ENCODE data around the gene SETDB1. TPM values are rescaled to one million over a fixed set of nuclear protein-coding genes. Genes with fewer than 3 reads are reported as not detected.

The SETDB1 gene
- total and polyA plus RNA-seq, 2 of the 13 experiments (the other 11 are each of a cell fraction or from before 2014, with no cell fraction given): 33.1 to 34.6 TPM

GRCh38 chr1:151001602-151002001 lies 75.4 kb downstream of the SETDB1 start:
- ATAC-seq (no peak), DNase-seq (ENCODE audit: low spot score) (no peak), FAIRE-seq (no peak)
- ChIA-PET CTCF (ENCODE audit: low intra/inter-chr PET ratio, low total read pairs) (no interaction called here), POLR2A (interaction anchor here (2.0 to 9.1 kb wide), 3 partner anchors 20 to 30 kb away, joined by 5 to 150 read pairs (median 8); partner anchors contain the start of gene ANXA9)
- Histone ChIP-seq H3K4me3 (replicated peaks in 1 of 3; ENCODE audit: insufficient read depth in 1 of 3, low read depth in 2 of 3, low read length in 3 of 3) (no peak overlapping the region), H3K4me1 (ENCODE audit: insufficient read depth, low read length) (peaks cover 53% of the 10 kb centered on the region), H3K27me3 (ENCODE audit: control insufficient read depth in 1 of 2, insufficient read depth in 2 of 2, low read length in 2 of 2) (no peaks in the 10 kb centered on the region), H4K20me1 (ENCODE audit: insufficient read depth, low read length) (no peaks in the 10 kb centered on the region), H2AFZ (ENCODE audit: low read length) (no peak overlapping the region), H3K4me2 (ENCODE audit: low read depth, low read length) (no peak overlapping the region), H3K36me3 (replicated peaks in 1 of 2; ENCODE audit: control insufficient read depth in 1 of 2, insufficient read depth in 2 of 2, low read length in 2 of 2) (peaks cover 10 to 34% of the 10 kb centered on the region in 2 experiments; a peak in 4 of 5 replicates), H3K9ac (ENCODE audit: insufficient read depth, low read depth, low read length) (no peak overlapping the region), H3K27ac (ENCODE audit: extremely low read length, insufficient read depth, low read length) (no peak overlapping the region), H3K79me2 (ENCODE audit: insufficient read depth, low read length) (peaks cover 15% of the 10 kb centered on the region), H3K9me3 (ENCODE audit: low read length) (no peaks in the 10 kb centered on the region)
- BruUV-seq (replicated peaks): no TSS peak
- no peak for TF ChIP-seq ZNF569 (CRISPR knock-in tag; IDR thresholded peaks at IDR 0.05; ENCODE audit: borderline replicate concordance)
- TF ChIP-seq RFX3 (CRISPR knock-in tag; IDR thresholded peaks at IDR 0.05): no peak
- TF ChIP-seq, protein P1, sequence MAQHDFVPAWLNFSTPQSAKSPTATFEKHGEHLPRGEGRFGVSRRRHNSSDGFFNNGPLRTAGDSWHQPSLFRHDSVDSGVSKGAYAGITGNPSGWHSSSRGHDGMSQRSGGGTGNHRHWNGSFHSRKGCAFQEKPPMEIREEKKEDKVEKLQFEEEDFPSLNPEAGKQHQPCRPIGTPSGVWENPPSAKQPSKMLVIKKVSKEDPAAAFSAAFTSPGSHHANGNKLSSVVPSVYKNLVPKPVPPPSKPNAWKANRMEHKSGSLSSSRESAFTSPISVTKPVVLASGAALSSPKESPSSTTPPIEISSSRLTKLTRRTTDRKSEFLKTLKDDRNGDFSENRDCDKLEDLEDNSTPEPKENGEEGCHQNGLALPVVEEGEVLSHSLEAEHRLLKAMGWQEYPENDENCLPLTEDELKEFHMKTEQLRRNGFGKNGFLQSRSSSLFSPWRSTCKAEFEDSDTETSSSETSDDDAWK (CRISPR knock-in tag; IDR thresholded peaks at IDR 0.05): no peak
- TF ChIP-seq, protein P2, sequence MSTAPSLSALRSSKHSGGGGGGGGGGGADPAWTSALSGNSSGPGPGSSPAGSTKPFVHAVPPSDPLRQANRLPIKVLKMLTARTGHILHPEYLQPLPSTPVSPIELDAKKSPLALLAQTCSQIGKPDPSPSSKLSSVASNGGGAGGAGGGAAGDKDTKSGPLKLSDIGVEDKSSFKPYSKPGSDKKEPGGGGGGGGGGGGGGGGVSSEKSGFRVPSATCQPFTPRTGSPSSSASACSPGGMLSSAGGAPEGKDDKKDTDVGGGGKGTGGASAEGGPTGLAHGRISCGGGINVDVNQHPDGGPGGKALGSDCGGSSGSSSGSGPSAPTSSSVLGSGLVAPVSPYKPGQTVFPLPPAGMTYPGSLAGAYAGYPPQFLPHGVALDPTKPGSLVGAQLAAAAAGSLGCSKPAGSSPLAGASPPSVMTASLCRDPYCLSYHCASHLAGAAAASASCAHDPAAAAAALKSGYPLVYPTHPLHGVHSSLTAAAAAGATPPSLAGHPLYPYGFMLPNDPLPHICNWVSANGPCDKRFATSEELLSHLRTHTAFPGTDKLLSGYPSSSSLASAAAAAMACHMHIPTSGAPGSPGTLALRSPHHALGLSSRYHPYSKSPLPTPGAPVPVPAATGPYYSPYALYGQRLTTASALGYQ (CRISPR knock-in tag; IDR thresholded peaks at IDR 0.05): no peak
- TF ChIP-seq, protein P3, sequence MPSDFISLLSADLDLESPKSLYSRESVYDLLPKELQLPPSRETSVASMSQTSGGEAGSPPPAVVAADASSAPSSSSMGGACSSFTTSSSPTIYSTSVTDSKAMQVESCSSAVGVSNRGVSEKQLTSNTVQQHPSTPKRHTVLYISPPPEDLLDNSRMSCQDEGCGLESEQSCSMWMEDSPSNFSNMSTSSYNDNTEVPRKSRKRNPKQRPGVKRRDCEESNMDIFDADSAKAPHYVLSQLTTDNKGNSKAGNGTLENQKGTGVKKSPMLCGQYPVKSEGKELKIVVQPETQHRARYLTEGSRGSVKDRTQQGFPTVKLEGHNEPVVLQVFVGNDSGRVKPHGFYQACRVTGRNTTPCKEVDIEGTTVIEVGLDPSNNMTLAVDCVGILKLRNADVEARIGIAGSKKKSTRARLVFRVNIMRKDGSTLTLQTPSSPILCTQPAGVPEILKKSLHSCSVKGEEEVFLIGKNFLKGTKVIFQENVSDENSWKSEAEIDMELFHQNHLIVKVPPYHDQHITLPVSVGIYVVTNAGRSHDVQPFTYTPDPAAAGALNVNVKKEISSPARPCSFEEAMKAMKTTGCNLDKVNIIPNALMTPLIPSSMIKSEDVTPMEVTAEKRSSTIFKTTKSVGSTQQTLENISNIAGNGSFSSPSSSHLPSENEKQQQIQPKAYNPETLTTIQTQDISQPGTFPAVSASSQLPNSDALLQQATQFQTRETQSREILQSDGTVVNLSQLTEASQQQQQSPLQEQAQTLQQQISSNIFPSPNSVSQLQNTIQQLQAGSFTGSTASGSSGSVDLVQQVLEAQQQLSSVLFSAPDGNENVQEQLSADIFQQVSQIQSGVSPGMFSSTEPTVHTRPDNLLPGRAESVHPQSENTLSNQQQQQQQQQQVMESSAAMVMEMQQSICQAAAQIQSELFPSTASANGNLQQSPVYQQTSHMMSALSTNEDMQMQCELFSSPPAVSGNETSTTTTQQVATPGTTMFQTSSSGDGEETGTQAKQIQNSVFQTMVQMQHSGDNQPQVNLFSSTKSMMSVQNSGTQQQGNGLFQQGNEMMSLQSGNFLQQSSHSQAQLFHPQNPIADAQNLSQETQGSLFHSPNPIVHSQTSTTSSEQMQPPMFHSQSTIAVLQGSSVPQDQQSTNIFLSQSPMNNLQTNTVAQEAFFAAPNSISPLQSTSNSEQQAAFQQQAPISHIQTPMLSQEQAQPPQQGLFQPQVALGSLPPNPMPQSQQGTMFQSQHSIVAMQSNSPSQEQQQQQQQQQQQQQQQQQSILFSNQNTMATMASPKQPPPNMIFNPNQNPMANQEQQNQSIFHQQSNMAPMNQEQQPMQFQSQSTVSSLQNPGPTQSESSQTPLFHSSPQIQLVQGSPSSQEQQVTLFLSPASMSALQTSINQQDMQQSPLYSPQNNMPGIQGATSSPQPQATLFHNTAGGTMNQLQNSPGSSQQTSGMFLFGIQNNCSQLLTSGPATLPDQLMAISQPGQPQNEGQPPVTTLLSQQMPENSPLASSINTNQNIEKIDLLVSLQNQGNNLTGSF (CRISPR knock-in tag; IDR thresholded peaks at IDR 0.05): no peak
- in situ Hi-C loops (cut with HindIII; ENCODE audit: extremely low pct_ligation_motif_present, low pct_unique_long_range_greater_than_20kb): no loop called here
- whole genome bisulfite sequencing (ENCODE audit: low lambda C conversion rate): 96% methylated on average over 4 of the region's 4 CpGs
- intact Hi-C loops (cut with micrococcal nuclease; ENCODE audit: unreplicated experiment): no loop called here
